Ectodermal cell (in vitro differentiated cells): ENCODE data around the gene SHC2.

Experiments
- H3K27ac ChIP-seq: 2 replicates; pipeline ENCODE4 v1.7.0; 2013; ENCODE audit warnings: mild to moderate bottlenecking, low read depth, low read length; ENCODE audit not compliant: insufficient read depth, poor library complexity, severe bottlenecking
- H3K27me3 ChIP-seq: 2 replicates; pipeline ENCODE4 v1.7.0; 2013; ENCODE audit warnings: mild to moderate bottlenecking, low read length; ENCODE audit not compliant: insufficient read depth, control insufficient read depth, poor library complexity, severe bottlenecking
- H3K36me3 ChIP-seq: one replicate; pipeline ENCODE4 v1.7.0; 2013; ENCODE audit warnings: low read length; ENCODE audit not compliant: control insufficient read depth, insufficient read depth
- H3K4me1 ChIP-seq: one replicate; pipeline ENCODE4 v1.7.0; 2013; ENCODE audit warnings: low read length; ENCODE audit not compliant: control insufficient read depth, insufficient read depth
- H3K4me3 ChIP-seq: 2 replicates; pipeline ENCODE4 v1.7.0; 2013; ENCODE audit warnings: low read depth, low read length, control low read depth; ENCODE audit not compliant: insufficient read depth
- H3K9me3 ChIP-seq: 2 replicates; pipeline ENCODE4 v1.7.0; 2013; ENCODE audit warnings: mild to moderate bottlenecking, low read length, moderate library complexity; ENCODE audit not compliant: control insufficient read depth
- WGBS, 2 experiments: methylation state at CpG; one replicate each; pipeline ENCODE4 v1.1.7; 2013; ENCODE audit warnings: missing lambda C conversion rate in 2 of 2; 5-methylcytosine and 5-hydroxymethylcytosine counted together

Gene SHC2

GRCh38 chr19:467554-467953, 6.7 kb upstream of the SHC2 start:
- Histone ChIP-seq H3K27ac (no peak overlapping the region), H3K4me3 (no peak overlapping the region)
- 86 to 88% methylated on average over 11 of the region's 11 CpGs for WGBS, 2 experiments

GRCh38 chr19:465056-465816, 4.4 kb upstream of the SHC2 start:
- Histone ChIP-seq H3K4me1 (no peaks in the 10 kb centered on the region), H3K4me3 (no peak overlapping the region), H3K27me3 (peaks cover 20% of the 10 kb centered on the region), H3K9me3 (no peaks in the 10 kb centered on the region), H3K27ac (no peak overlapping the region), H3K36me3 (no peaks in the 10 kb centered on the region)
- WGBS, 2 experiments, result 92% methylated on average over 3 of the region's 3 CpGs

More at GRCh38 chr19:467554-467953, 6.7 kb upstream of the SHC2 start:
- H3K4me1 ChIP-seq, result peaks cover 5% of the 10 kb centered on the region
- no peaks in the 10 kb centered on the region for H3K36me3 ChIP-seq
- no peaks in the 10 kb centered on the region for H3K9me3 ChIP-seq
- peaks cover 2% of the 10 kb centered on the region for H3K27me3 ChIP-seq

GRCh38 chr19:464208-464545, 3.3 kb upstream of the SHC2 start:
- H3K9me3 ChIP-seq, result no peaks in the 10 kb centered on the region
- no peaks in the 10 kb centered on the region for H3K36me3 ChIP-seq
- 95 to 96% methylated on average over 9 of the region's 9 CpGs for WGBS, 2 experiments
- no peaks in the 10 kb centered on the region for H3K4me1 ChIP-seq
- no peak overlapping the region for H3K27ac ChIP-seq
- H3K27me3 ChIP-seq, result peaks cover 28% of the 10 kb centered on the region
- no peak overlapping the region for H3K4me3 ChIP-seq

GRCh38 chr19:463483-464207, 2.8 kb upstream of the SHC2 start:
- H3K9me3 ChIP-seq, result no peaks in the 10 kb centered on the region
- no peak overlapping the region for H3K27ac ChIP-seq
- 92% methylated on average over 35 of the region's 35 CpGs for WGBS, 2 experiments
- H3K36me3 ChIP-seq, result no peaks in the 10 kb centered on the region
- no peak overlapping the region for H3K4me3 ChIP-seq
- no peaks in the 10 kb centered on the region for H3K4me1 ChIP-seq
- peaks cover 28% of the 10 kb centered on the region for H3K27me3 ChIP-seq

- Histone ChIP-seq H3K4me3 (peak overlapping the region; percentile 24), H3K27me3 (peaks cover 28% of the 10 kb centered on the region), H3K9me3 (no peaks in the 10 kb centered on the region), H3K36me3 (no peaks in the 10 kb centered on the region), H3K27ac (no peak overlapping the region), H3K4me1 (no peaks in the 10 kb centered on the region)
- 9 to 10% methylated on average over 60 of the region's 60 CpGs for WGBS, 2 experiments
These were observed 1.1 kb upstream of the SHC2 start for GRCh38 chr19:461721-462551.

GRCh38 chr19:459724-460511, 915 bp downstream of the SHC2 start:
- peaks cover 28% of the 10 kb centered on the region for H3K27me3 ChIP-seq
- H3K27ac ChIP-seq, result no peak overlapping the region
- peak overlapping the region; percentile 54 for H3K4me3 ChIP-seq

GRCh38 chr19:458091-459042, 2.5 kb downstream of the SHC2 start:
- Histone ChIP-seq H3K27ac (no peak overlapping the region), H3K9me3 (no peaks in the 10 kb centered on the region), H3K4me1 (no peaks in the 10 kb centered on the region), H3K36me3 (no peaks in the 10 kb centered on the region), H3K27me3 (peaks cover 28% of the 10 kb centered on the region), H3K4me3 (no peak overlapping the region)
- WGBS, 2 experiments, result 96 to 97% methylated on average over 89 of the region's 89 CpGs

More at GRCh38 chr19:459724-460511, 915 bp downstream of the SHC2 start:
- 2 to 3% methylated on average over 66 of the region's 66 CpGs for WGBS, 2 experiments
- no peaks in the 10 kb centered on the region for H3K36me3 ChIP-seq
- no peaks in the 10 kb centered on the region for H3K4me1 ChIP-seq
- H3K9me3 ChIP-seq, result no peaks in the 10 kb centered on the region

GRCh38 chr19:457636-458035, 3.2 kb downstream of the SHC2 start:
- Histone ChIP-seq H3K4me1 (no peaks in the 10 kb centered on the region), H3K27ac (no peak overlapping the region), H3K4me3 (no peak overlapping the region), H3K9me3 (no peaks in the 10 kb centered on the region), H3K36me3 (no peaks in the 10 kb centered on the region), H3K27me3 (peaks cover 26% of the 10 kb centered on the region)
- 94 to 95% methylated on average over 30 of the region's 30 CpGs for WGBS, 2 experiments

- 85% methylated on average over 18 of the region's 18 CpGs for WGBS, 2 experiments
- Histone ChIP-seq H3K9me3 (no peaks in the 10 kb centered on the region), H3K27ac (no peak overlapping the region)
These were observed 4.2 kb downstream of the SHC2 start for GRCh38 chr19:456547-457110.

More at GRCh38 chr19:456547-457110, 4.2 kb downstream of the SHC2 start:
- no peak overlapping the region for H3K4me3 ChIP-seq
- no peaks in the 10 kb centered on the region for H3K36me3 ChIP-seq
- no peaks in the 10 kb centered on the region for H3K4me1 ChIP-seq
- peaks cover 16% of the 10 kb centered on the region for H3K27me3 ChIP-seq
